HG02852 (cell line): ENCODE data around the gene ZNF546.
A peak's percentile ranks its signal among the peaks of the same experiment; 100 is the strongest.

Source experiments
- ATAC-seq: cut with Tn5 transposase; IDR thresholded peaks from one replicate; pipeline ENCODE4 v1.9.1; 2021; ENCODE audit warnings: mild to moderate bottlenecking, moderate library complexity; ENCODE audit not compliant: unreplicated experiment

ZNF546 gene

DNA sequence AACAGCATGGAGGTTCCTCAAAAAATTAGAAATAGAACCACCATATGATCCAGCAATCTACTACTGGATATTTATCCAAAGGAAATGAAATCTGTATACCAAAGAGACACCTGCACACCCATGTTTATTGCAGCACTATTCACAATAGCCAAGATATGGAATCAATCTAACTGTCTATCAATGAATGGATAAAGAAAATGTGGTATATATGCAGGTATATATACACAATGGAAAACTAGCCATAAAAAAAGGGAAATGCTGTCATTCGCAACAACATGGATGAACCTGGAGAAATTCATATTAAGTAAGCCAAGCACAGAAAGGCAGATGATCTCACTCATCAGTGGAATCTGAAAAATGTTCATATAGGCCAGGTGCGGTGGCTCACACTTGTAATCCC lies 56.6 kb downstream of the ZNF546 start:
- ATAC-seq = no peak

- ATAC-seq = no peak
Observed at GRCh38 chr19:40054632-40055031, 57.8 kb downstream of the ZNF546 start.

GRCh38 chr19:40055049-40055448 lies 58.2 kb downstream of the ZNF546 start:
- ATAC-seq = no peak

- ATAC-seq = peak; percentile 82
Observed at GRCh38 chr19:40055832-40056504, 59.1 kb downstream of the ZNF546 start, which contains the start of gene ZNF780B. ZNF780B (minus strand) TSS chr19:40056231; CDS start chr19:40050332, 5,899 bp downstream.

DNA sequence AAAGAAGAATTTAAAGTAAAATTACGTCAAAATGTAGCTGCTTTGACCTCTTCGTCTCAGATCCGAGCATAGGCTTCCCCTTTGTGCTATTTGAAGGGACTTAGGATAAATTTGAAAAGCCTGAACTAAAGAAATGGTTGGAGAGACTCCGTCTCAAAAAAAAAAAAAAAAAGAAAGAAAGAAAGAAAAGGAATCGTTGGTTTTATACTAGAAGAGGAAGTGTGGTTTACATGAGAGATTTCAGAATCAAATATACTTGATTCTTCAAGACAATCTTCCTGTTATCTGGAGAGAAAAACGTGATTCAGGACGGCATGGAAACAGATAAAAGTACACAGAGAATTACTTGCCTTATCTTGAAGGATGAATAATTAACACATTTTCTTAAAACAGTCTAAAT lies 59.6 kb downstream of the ZNF546 start:
- no peak for ATAC-seq

DNA sequence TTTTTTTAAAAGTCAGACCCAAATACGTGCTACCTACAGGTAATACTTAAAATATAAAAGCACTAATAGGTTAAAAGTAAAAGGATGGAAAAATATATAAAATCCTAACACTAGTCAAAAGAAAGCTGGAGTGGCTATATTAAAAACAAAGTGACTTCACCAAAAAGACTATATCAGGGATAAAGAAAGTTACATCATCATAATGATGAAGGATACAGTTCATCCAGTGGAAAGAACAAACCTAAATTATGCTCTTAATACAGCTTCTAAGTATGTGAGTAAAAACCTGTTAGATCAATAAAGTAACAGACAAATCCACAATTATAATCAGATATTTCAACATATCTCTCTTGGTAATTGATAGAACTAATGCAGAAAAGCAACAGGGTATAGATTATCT lies 60.3 kb downstream of the ZNF546 start:
- ATAC-seq = no peak

GRCh38 chr19:40059624-40060023 lies 62.8 kb downstream of the ZNF546 start:
- ATAC-seq = no peak

DNA sequence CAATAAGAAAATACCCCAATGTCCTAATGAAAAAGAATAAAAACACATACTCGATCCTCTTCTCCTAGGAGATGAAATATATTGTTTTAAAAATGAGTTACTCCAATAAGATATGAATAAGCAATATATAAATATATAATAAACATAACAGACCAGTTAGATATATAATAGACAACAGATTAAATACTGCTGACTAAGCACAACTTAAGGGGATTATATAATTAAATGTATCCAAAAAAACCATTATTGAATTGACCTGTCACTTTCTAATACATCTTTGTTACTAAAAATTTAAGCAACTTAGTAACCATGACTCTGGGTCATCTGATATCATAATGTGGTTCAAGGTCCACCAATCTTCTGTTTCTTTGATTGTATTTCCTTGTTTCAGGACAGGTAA lies 73.2 kb downstream of the ZNF546 start:
- no peak for ATAC-seq
